CD14-positive monocyte (primary cell): ENCODE measurements around the gene MPL. TPM values are rescaled to one million over a fixed set of nuclear protein-coding genes. Genes with fewer than 3 reads are reported as not detected.

Experiments
- DNase-seq, 3 donors: peaks; one replicate each; pipeline ENCODE4 v3.0.0-alpha.2; 2011 to 2022
- H2AFZ ChIP-seq: 2 replicates; pipeline ENCODE4 v1.6.0; 2012; ENCODE audit warnings: mild to moderate bottlenecking, low read depth, low read length, inconsistent platforms; ENCODE audit not compliant: insufficient read depth, poor library complexity, severe bottlenecking
- H3K27ac ChIP-seq, 2 donors: 1 replicate in 1 of 2; 2 replicates in 1 of 2; pipeline ENCODE4 v1.5.1; 2012 to 2013; ENCODE audit warnings: low read length in 2 of 2, control low read depth in 1 of 2, inconsistent platforms in 1 of 2, low read depth in 1 of 2, mild to moderate bottlenecking in 1 of 2
- H3K27me3 ChIP-seq, 2 donors: one replicate each; pipeline versions ENCODE4 v1.6.0 to v1.6.1; 2011 to 2013; ENCODE audit warnings: low read length in 2 of 2; ENCODE audit not compliant: control insufficient read depth in 2 of 2, insufficient read depth in 2 of 2
- H3K36me3 ChIP-seq, 2 donors: replicated peaks in 1 of 2; 1 replicate in 1 of 2; 2 replicates in 1 of 2; pipeline versions ENCODE4 v1.5.1 to v1.6.1; 2012 to 2013; ENCODE audit warnings: low read length in 2 of 2, control low read depth in 1 of 2, inconsistent platforms in 1 of 2, mild to moderate bottlenecking in 1 of 2; ENCODE audit not compliant: insufficient read depth in 2 of 2, control insufficient read depth in 1 of 2
- H3K4me1 ChIP-seq, 2 donors: 1 replicate in 1 of 2; 2 replicates in 1 of 2; pipeline versions ENCODE4 v1.5.1 to v1.6.1; 2012 to 2013; ENCODE audit warnings: low read length in 2 of 2, control low read depth in 1 of 2, inconsistent platforms in 1 of 2, mild to moderate bottlenecking in 1 of 2, moderate library complexity in 1 of 2; ENCODE audit not compliant: insufficient read depth in 2 of 2, control insufficient read depth in 1 of 2
- H3K4me2 ChIP-seq: replicated peaks from 2 replicates; pipeline ENCODE3; 2012; ENCODE audit warnings: low read length, moderate library complexity, mild to moderate bottlenecking; ENCODE audit not compliant: poor library complexity, severe bottlenecking; ENCODE audit errors: extremely low read depth
- H3K4me3 ChIP-seq, 3 experiments: fragments of 200-600 bp in 1 of 3; sonication (generic) in 1 of 3; replicated peaks in 1 of 3; 1 replicate in 2 of 3; 2 replicates in 1 of 3; pipeline ENCODE4 v1.5.1; 2011 to 2013; ENCODE audit warnings: low read length in 3 of 3, mild to moderate bottlenecking in 3 of 3, control low read depth in 2 of 3, low read depth in 2 of 3, inconsistent platforms in 1 of 3, moderate library complexity in 1 of 3
- H3K79me2 ChIP-seq: 2 replicates; pipeline ENCODE4 v1.6.0; 2012; ENCODE audit warnings: mild to moderate bottlenecking, control low read depth, inconsistent platforms, low read length, moderate library complexity; ENCODE audit not compliant: insufficient read depth
- H3K9ac ChIP-seq: 2 replicates; pipeline ENCODE4 v1.6.0; 2017; ENCODE audit warnings: low read length, mild to moderate bottlenecking; ENCODE audit not compliant: insufficient read depth, poor library complexity, severe bottlenecking
- H3K9me3 ChIP-seq, 2 donors: replicated peaks in 1 of 2; 1 replicate in 1 of 2; 2 replicates in 1 of 2; pipeline versions ENCODE4 v1.5.1 to v1.6.1; 2012 to 2013; ENCODE audit warnings: low read length in 2 of 2, control low read depth in 1 of 2; ENCODE audit not compliant: control insufficient read depth in 1 of 2, insufficient read depth in 1 of 2
- H4K20me1 ChIP-seq: 2 replicates; pipeline ENCODE4 v1.6.0; 2012; ENCODE audit warnings: mild to moderate bottlenecking, low read length, control low read depth, moderate library complexity; ENCODE audit not compliant: insufficient read depth
- H3K27ac Mint-ChIP-seq, 7 donors: one replicate each; pipeline ENCODE4 v1.8.0; 2020; ENCODE audit warnings: mild to moderate bottlenecking in 7 of 7, mixed read lengths in 7 of 7, moderate library complexity in 6 of 7, inconsistent platforms in 2 of 7
- H3K27me3 Mint-ChIP-seq, 3 donors: one replicate each; pipeline ENCODE4 v1.8.0; 2021 to 2022; ENCODE audit warnings: low read depth in 3 of 3, mild to moderate bottlenecking in 3 of 3, mixed read lengths in 3 of 3, moderate library complexity in 3 of 3, inconsistent platforms in 1 of 3
- H3K36me3 Mint-ChIP-seq, 2 donors: one replicate each; pipeline ENCODE4 v1.8.0; 2020; ENCODE audit warnings: mixed read lengths in 2 of 2, inconsistent platforms in 1 of 2, mild to moderate bottlenecking in 1 of 2
- H3K4me1 Mint-ChIP-seq: one replicate; pipeline ENCODE4 v1.8.0; 2020; ENCODE audit warnings: mild to moderate bottlenecking, mixed read lengths
- H3K4me3 Mint-ChIP-seq, 2 donors: one replicate each; pipeline ENCODE4 v1.8.0; 2020; ENCODE audit warnings: mild to moderate bottlenecking in 2 of 2, mixed read lengths in 2 of 2, moderate library complexity in 1 of 2
- H3K9me3 Mint-ChIP-seq, 7 donors: one replicate each; pipeline ENCODE4 v1.8.0; 2020 to 2022; ENCODE audit warnings: mixed read lengths in 7 of 7, mild to moderate bottlenecking in 6 of 7, moderate library complexity in 6 of 7, inconsistent platforms in 2 of 7
- CTCF ChIP-seq: fragments of 200-600 bp; IDR thresholded peaks from one replicate; pipeline ENCODE4 v1.8.0; 2022; ENCODE audit warnings: antibody characterized with exemption, mild to moderate bottlenecking
- WGBS: methylation state at CpG from one replicate; pipeline ENCODE4 v1.1.5; 2013; ENCODE audit warnings: missing lambda C conversion rate; ENCODE audit not compliant: insufficient coverage; 5-methylcytosine and 5-hydroxymethylcytosine counted together
- intact Hi-C, 2 donors: fragments of 100-400 bp; cut with micrococcal nuclease; formaldehyde crosslinking; loops; one replicate each; pipeline versions ENCODE4 v1.15.0 to v1.15.1; 2023
- polyA plus RNA-seq, 3 donors: library from polyadenylated mRNA; depleted of rRNA in 1 of 3; unstranded in 2 of 3; stranded (reverse) in 1 of 3; fragments of 300-500 nt in 2 of 3; fragments of >200 nt in 1 of 3; fragmentation: Illumina TruSeq in 2 of 3; gene quantifications; 1 replicate in 2 of 3; 2 replicates in 1 of 3; pipeline ENCODE4 v1.2.3, GENCODE V29; 2012 to 2021

Gene MPL
- polyA plus RNA-seq, 3 donors, result not detected

DNA sequence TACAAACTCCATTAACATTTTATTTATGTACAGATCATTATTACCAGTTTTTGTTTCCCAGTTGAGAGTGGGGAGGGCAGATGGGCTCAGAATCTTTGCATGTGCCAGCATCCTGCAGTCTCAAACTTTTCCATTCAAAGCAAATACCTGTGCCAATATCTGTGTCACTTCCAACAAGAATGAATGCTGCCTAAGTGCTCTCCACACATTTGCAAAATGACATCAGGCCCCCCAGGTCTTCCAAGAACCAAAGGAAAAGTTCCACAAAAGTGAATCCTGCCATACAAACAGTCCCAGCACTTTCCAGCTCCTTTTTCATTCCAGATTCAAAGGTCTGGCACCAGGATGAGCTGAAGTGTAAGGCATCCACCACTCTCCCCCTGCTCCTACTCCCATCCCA is 38.5 kb upstream of the MPL start:
- H3K27ac Mint-ChIP-seq, result no peak overlapping the region
- no peaks in the 10 kb centered on the region for H3K36me3 Mint-ChIP-seq
- no peaks in the 10 kb centered on the region for H3K9me3 ChIP-seq
- no peak for TF ChIP-seq CTCF
- H2AFZ ChIP-seq, result no peak overlapping the region
- H3K27me3 ChIP-seq, result no peaks in the 10 kb centered on the region
- no peak overlapping the region for H3K4me3 ChIP-seq
- H3K79me2 ChIP-seq, result no peaks in the 10 kb centered on the region
- no peak overlapping the region for H3K27ac ChIP-seq
- H3K4me1 Mint-ChIP-seq, result peaks cover 5% of the 10 kb centered on the region
- intact Hi-C loops, result no loop called here
- H4K20me1 ChIP-seq, result no peaks in the 10 kb centered on the region
- peaks cover 0 to 5% of the 10 kb centered on the region in 2 donors for H3K4me1 ChIP-seq
- no peaks in the 10 kb centered on the region for H3K36me3 ChIP-seq
- no peak overlapping the region for H3K9ac ChIP-seq
- no peak overlapping the region for H3K4me3 Mint-ChIP-seq
- no peak for DNase-seq
- H3K4me2 ChIP-seq, result no peak overlapping the region
- peaks cover 2% of the 10 kb centered on the region in 3 donors for H3K27me3 Mint-ChIP-seq
- H3K9me3 Mint-ChIP-seq, result no peaks in the 10 kb centered on the region

DNA sequence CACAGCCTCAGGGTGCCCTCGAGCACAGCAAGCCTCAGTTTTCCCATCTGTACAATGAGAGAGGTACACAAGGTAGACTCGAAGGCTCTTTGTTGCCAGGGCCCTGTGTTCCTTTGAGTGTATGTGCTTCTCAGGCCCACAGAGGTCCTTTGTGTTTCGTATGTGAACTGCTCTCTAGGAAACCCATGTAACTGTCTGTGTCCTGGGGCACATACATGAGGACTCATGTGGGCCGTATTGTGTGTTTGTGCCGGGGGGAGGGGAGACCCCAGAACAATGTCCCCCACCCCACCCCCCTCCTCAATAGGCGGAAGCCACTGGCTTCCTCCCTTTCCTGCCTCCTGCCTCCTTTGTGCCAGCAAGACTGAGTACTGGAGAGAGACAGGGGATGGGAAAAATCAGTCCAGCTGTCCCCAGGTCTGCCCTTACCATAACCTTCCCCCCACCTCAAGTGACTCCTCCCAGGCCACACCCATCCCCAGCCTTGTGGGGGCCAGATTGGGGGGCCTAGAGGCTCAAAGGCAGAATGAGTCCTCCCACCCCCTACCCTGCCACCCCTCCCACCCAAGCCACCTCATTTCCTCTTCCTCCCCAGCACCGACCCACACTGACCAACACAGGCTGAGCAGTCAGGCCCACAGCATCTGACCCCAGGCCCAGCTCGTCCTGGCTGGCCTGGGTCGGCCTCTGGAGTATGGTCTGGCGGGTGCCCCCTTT is 37.1 kb upstream of the MPL start, which contains the start of gene TIE1:
TIE1 (plus strand) TSS at position 605 of the 717 bp plus-strand sequence; CDS start at position 695, 90 bp downstream.
- H3K79me2 ChIP-seq, result no peaks in the 10 kb centered on the region
- DNase-seq, result no peak
- H3K27ac ChIP-seq, result no peak within 1 kb of the TSS
- Mint-ChIP-seq H3K27ac (no peak within 1 kb of the TSS), H3K36me3 (no peaks in the 10 kb centered on the region), H3K4me3 (no peak within 1 kb of the TSS), H3K27me3 (peaks cover 2 to 4% (median 2%) of the 10 kb centered on the region in 3 donors), H3K9me3 (no peaks in the 10 kb centered on the region), H3K4me1 (peaks cover 8% of the 10 kb centered on the region)
- WGBS, result 31% methylated on average over 4 of the region's 10 CpGs
- no peak within 1 kb of the TSS for H3K4me2 ChIP-seq
- H4K20me1 ChIP-seq, result no peaks in the 10 kb centered on the region
- no peak within 1 kb of the TSS for H3K9ac ChIP-seq
- H3K4me3 ChIP-seq, result no peak within 1 kb of the TSS
- intact Hi-C loops, result no loop called here
- H3K27me3 ChIP-seq, result no peaks in the 10 kb centered on the region
- no peak for TF ChIP-seq CTCF
- H3K9me3 ChIP-seq, result no peaks in the 10 kb centered on the region
- H3K4me1 ChIP-seq, result peaks cover 0 to 5% of the 10 kb centered on the region in 2 donors
- no peaks in the 10 kb centered on the region for H3K36me3 ChIP-seq
- H2AFZ ChIP-seq, result peak within 1 kb of the TSS; percentile 38
